Stimulated activated CD4-positive, alpha-beta T cell treated with anti-CD3 and anti-CD28 coated beads, Interleukin-4, amount 100 ng/mL, for 1 hour (primary cell): ENCODE measurements around the gene C22orf23.

Source experiments
- DNase-seq: peaks from one replicate; pipeline ENCODE4 v3.0.0-alpha.2; 2020

C22orf23 gene

DNA sequence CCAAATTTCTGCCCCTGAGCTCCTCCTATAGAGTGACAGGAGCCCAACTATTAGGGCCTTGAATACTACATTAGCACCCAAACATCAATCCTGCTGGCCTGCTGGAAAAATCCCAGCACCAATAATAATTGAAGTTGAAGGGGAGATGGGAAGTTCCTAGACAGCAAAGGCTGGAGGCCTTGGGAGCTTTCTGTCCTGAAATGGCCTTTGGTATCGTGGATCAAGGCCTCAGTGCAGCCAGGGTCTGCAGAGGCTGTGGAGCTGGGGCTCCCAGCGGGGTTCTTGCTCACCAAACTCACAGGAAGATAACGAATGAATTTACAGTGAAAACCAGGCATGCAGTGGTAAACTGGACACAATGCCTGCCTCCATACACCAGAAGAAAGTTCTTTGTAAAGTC, 56.5 kb downstream of the C22orf23 start:
- DNase-seq, result no peak

DNA sequence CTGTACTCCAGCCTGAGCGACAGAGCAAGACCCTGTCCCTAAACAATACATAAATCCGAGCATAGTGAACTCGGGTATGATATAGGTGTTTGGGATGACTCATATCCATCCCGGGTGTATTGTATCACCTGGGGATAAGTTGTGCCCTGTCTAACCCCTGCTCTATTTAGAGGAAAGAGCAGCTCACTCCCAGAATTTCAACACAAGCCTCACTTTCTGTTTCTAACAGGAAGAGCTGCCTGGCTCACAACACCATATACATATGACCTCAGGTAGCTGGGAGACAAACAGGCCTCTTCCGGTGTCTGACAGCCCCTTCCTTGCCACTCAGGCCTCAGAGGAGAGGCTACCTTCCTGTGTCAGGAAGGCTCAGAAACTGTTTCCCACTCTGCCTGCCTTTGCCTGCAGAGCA, 57.2 kb downstream of the C22orf23 start:
- peak; percentile 10 for DNase-seq

DNA sequence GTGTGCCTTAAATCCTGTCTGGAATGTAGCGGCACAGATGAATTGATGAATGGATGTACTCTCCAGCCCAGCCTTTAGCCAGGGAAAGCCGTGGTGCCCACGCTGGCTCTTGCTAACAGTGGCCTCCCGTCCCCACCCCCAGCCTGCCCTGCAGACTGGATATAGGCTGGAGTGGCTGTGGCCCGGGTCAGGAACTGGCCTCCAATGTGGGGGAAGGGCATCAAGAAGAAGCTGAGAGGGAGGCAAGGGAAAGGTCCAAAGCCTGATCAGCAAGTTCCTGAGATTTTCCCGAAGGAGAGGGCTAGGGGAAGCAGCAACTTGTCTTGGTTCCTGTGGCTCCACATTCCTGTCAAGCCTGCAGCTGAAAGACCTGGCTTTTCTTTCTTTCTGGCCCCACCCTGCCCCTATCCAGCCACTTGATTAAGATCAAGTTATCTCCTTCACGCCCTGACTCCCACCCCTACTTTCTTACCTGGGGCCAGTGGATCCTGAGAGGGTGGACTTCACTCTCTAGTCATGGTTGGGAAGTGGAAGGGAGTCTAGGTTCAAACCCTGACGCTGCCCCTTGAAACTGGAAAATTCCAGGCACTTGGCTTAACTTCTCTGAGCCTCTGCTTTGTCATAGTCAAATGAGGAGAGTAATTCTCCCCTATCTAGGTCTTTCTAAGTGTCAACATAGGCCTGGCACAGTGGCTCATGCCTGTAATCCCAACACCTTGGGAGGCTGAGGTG, 58.3 kb downstream of the C22orf23 start:
- DNase-seq, result no peak

DNA sequence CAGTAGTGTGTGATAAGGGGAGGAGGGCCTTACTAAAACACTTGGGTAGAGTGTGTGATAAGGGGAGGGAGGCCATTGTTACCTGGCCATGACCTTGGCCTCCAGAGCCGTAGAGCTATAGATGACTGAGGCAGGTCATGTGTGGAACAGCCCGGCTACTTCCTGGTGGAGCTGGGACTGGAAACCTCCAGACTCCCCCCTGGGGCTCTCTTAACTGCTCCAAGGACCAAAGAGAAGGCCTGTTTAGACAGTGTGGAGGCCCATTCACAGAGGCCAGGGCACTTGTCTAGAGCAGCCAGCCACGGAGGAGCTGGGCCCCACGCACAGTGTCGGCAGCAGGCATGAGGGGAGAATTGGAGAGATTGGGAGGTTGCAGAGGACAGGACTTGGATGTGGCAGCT, 59.8 kb downstream of the C22orf23 start:
- DNase-seq, result no peak
